ENCODE results near the gene FGFR3.

- TF ChIP-seq POLR2A (IDR thresholded peaks at IDR 0.05; ENCODE audit: low read depth, low read length) (no peak), TAF1 (IDR thresholded peaks at IDR 0.05; ENCODE audit: borderline replicate concordance, low read depth, low read length) (no peak), POLR2AphosphoS5 (IDR thresholded peaks at IDR 0.05; ENCODE audit: low read depth, low read length) (no peak)
Measured at GRCh38 chr4:1784789-1785591, 8.1 kb upstream of the FGFR3 start.

Measured in GM12892 (cell line).